NAMALWA (cell line): ENCODE data around the gene LRRC8C.

ENCODE experiments used
- DNase-seq: peaks from one replicate; pipeline ENCODE4 v3.0.0-alpha.2; 2015; ENCODE audit warnings: low spot score

Gene LRRC8C

DNA sequence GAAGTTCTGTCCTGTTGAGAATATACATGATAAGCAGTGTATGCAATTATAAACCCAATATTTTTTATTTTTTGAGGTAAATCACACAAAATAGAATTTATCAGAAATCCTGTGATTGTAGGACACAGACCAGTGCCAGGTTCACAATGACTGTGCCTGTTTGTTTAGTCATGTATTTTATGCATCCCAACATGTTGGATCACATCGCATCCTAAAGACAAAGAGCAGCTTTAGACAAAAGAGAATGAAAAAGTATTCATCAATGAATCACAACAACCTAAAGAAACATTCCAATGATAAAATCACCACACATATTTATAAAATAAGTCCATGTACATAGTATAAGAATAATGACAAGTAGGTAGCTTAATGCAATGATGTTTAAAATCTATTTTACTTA lies 134.7 kb downstream of the LRRC8C start:
- no peak for DNase-seq
